T-cell (primary cell): Measurements from ENCODE around the gene TEX50. TPM values are rescaled to one million over a fixed set of nuclear protein-coding genes. Genes with fewer than 3 reads are reported as not detected.
"Not testable (repeated sequence)": the region's sequence is repeated elsewhere in the genome, so short reads cannot be mapped to it uniquely, and the experiment has no call there.

Experiments
- ATAC-seq, 4 experiments: fragments of 200-7000 bp in 3 of 4; fragments of 150-1000 bp in 1 of 4; cut with Tn5 transposase; replicated peaks in 1 of 4; 1 replicate in 3 of 4; 2 replicates in 1 of 4; pipeline ENCODE4 v1.10.0; 2021; ENCODE audit warnings: moderate library complexity in 3 of 4, mild to moderate bottlenecking in 2 of 4, moderate number of reproducible peaks in 1 of 4
- CTCF ChIA-PET, 2 donors: fragments of 300-600 bp; sonication (Branson Sonifier 250); formaldehyde crosslinking; loops; one replicate each; lab custom pipeline; 2022; ENCODE audit warnings: antibody characterized with exemption in 2 of 2; lab: Charles Lee
- POLR2A ChIA-PET, 2 donors: fragments of 300-600 bp; sonication (Branson Sonifier 250); formaldehyde crosslinking; loops; one replicate each; lab custom pipeline; 2022; ENCODE audit warnings: antibody characterized with exemption in 2 of 2; lab: Charles Lee
- DNase-seq, 35 experiments: peaks; one replicate each; pipeline versions ENCODE4 v3.0.0 to v3.0.0-alpha.2; 2013 to 2023
- H3K27ac ChIP-seq: one replicate; pipeline ENCODE4 v1.5.1; 2013; ENCODE audit warnings: low read length
- H3K27me3 ChIP-seq, 2 experiments: replicated peaks in 1 of 2; 1 replicate in 1 of 2; 2 replicates in 1 of 2; pipeline versions ENCODE4 v1.6.1 to v1.7.0; 2013; ENCODE audit warnings: low read length in 1 of 2, mixed read lengths in 1 of 2; ENCODE audit not compliant: control insufficient read depth in 2 of 2, insufficient read depth in 2 of 2; ENCODE audit errors: extremely low read depth in 1 of 2
- H3K36me3 ChIP-seq, 2 donors: 1 replicate in 1 of 2; 2 replicates in 1 of 2; pipeline versions ENCODE4 v1.6.1 to v1.7.0; 2013; ENCODE audit warnings: low read length in 1 of 2; ENCODE audit not compliant: control insufficient read depth in 2 of 2, insufficient read depth in 1 of 2; ENCODE audit errors: extremely low read depth in 1 of 2
- H3K4me1 ChIP-seq, 2 experiments: 1 replicate in 1 of 2; 2 replicates in 1 of 2; pipeline versions ENCODE4 v1.6.1 to v1.7.0; 2013; ENCODE audit warnings: low read length in 2 of 2, mixed read lengths in 1 of 2; ENCODE audit not compliant: insufficient read depth in 2 of 2, control insufficient read depth in 1 of 2; ENCODE audit errors: extremely low read depth in 1 of 2
- H3K4me3 ChIP-seq, 2 donors: 1 replicate in 1 of 2; 2 replicates in 1 of 2; pipeline versions ENCODE4 v1.5.1 to v1.7.0; 2013; ENCODE audit warnings: mild to moderate bottlenecking in 2 of 2, low read length in 1 of 2, moderate library complexity in 1 of 2; ENCODE audit not compliant: control insufficient read depth in 1 of 2; ENCODE audit errors: extremely low read depth in 1 of 2
- H3K9me3 ChIP-seq: 2 replicates; pipeline ENCODE4 v1.7.0; 2013
- H3K27ac Mint-ChIP-seq, 2 donors: one replicate each; pipeline ENCODE4 v1.8.0; 2020 to 2021; ENCODE audit warnings: mild to moderate bottlenecking in 2 of 2, mixed read lengths in 2 of 2
- H3K27me3 Mint-ChIP-seq, 2 donors: one replicate each; pipeline ENCODE4 v1.8.0; 2021 to 2022; ENCODE audit warnings: mixed read lengths in 2 of 2
- H3K36me3 Mint-ChIP-seq: one replicate; pipeline ENCODE4 v1.8.0; 2021; ENCODE audit warnings: mixed read lengths
- H3K4me1 Mint-ChIP-seq, 3 donors: one replicate each; pipeline ENCODE4 v1.8.0; 2020 to 2022; ENCODE audit warnings: mixed read lengths in 3 of 3, mild to moderate bottlenecking in 1 of 3
- H3K4me3 Mint-ChIP-seq, 3 donors: one replicate each; pipeline ENCODE4 v1.8.0; 2020 to 2022; ENCODE audit warnings: mild to moderate bottlenecking in 3 of 3, mixed read lengths in 3 of 3, moderate library complexity in 3 of 3
- H3K9me3 Mint-ChIP-seq, 3 donors: one replicate each; pipeline ENCODE4 v1.8.0; 2020 to 2022; ENCODE audit warnings: mixed read lengths in 3 of 3
- WGBS: methylation state at CpG from one replicate; pipeline ENCODE4 v1.1.5; 2013; ENCODE audit warnings: missing lambda C conversion rate; ENCODE audit not compliant: insufficient coverage; 5-methylcytosine and 5-hydroxymethylcytosine counted together
- total RNA-seq, 35 experiments: library from RNA in 6 of 35; stranded (reverse) in 6 of 35; fragments of 120-200 nt in 1 of 35; gene quantifications; one replicate each; pipeline versions ENCODE4 v1.2.1 to v1.2.4 and lab custom pipeline; 2013 to 2026

Gene TEX50
- total RNA-seq, 5 donors from 2014 or later (not counting 1 experiment from before 2014, with no cell fraction given): not detected

DNA sequence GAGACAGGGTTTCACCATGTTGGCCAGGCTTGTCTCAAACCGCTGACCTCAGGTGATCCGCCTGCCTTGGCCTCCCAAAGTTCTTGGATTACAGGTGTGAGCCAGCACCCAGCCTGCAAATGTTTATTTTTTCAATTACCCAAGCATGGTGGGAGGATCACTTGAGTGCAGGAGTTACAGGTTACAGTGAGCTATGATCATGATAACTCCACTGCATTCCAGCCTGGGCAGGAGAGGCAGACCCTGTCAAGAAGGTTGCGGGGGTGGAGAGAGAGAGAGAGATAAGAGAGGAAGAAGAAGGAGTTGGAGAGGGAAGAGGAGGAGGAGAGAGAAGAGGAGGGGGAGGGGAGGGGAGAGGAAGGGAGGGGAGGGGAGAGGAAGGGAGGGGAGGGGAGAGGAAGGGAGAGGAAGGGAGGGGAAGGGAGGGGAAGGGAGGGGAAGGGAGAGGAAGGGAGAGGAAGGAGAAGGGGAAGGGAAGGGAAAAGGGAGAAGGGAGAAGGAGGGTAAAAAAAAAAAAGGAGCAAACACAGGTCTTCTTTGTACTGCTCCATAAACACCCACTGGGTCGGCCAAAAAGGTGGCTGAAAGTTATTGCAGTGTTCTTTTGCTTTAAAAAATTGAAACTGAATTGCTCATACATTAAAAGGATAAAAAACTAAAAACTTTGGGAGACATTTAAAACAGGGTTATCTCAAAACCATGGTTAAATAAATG is 26.5 kb upstream of the TEX50 start:
- Histone ChIP-seq H3K4me3 (no peak overlapping the region), H3K4me1 (no peaks in the 10 kb centered on the region), H3K27me3 (peaks cover 0 to 6% of the 10 kb centered on the region in 2 experiments), H3K36me3 (no peaks in the 10 kb centered on the region), H3K27ac (no peak overlapping the region), H3K9me3 (no peaks in the 10 kb centered on the region)
- H3K27me3 Mint-ChIP-seq: peaks cover 0 to 6% of the 10 kb centered on the region in 2 donors
- no peaks in the 10 kb centered on the region for H3K36me3 Mint-ChIP-seq
- WGBS: no CpG with 5 or more reads among the region's 4 CpGs
- DNase-seq (no peak), ATAC-seq (no peak)
- no peaks in the 10 kb centered on the region for H3K9me3 Mint-ChIP-seq
- ChIA-PET POLR2A (interaction anchor here (0.8 kb wide), 2 partner anchors 144 to 352 kb away, joined by 4 to 10 read pairs; no protein-coding TSS in a partner anchor), CTCF (no interaction called here)
- no peak overlapping the region for H3K27ac Mint-ChIP-seq
- no peak overlapping the region for H3K4me3 Mint-ChIP-seq
- H3K4me1 Mint-ChIP-seq: no peaks in the 10 kb centered on the region

DNA sequence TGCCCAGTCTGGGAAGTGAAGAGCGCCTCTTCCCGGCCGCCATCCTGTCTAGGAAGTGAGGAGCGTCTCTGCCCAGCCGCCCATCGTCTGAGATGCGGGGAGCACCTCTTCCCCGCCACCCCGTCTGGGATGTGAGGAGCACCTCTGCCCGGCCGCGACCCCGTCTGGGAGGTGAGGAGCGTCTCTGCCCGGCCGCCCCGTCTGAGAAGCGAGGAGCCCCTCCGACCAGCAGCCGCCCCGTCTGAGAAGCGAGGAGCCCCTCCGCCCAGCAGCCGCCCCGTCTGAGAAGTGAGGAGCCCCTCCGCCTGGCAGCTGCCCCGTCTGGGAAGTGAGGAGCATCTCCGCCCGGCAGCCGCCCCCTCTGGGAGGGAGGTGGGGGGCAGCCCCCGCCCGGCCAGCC is 22.1 kb upstream of the TEX50 start:
- POLR2A ChIA-PET, H3K4me1 ChIP-seq, H3K9me3 Mint-ChIP-seq, H3K27ac ChIP-seq, H3K36me3 Mint-ChIP-seq, H3K36me3 ChIP-seq, H3K27me3 Mint-ChIP-seq, H3K4me3 ChIP-seq, H3K27ac Mint-ChIP-seq, DNase-seq, H3K4me3 Mint-ChIP-seq, CTCF ChIA-PET, H3K9me3 ChIP-seq, H3K4me1 Mint-ChIP-seq, ATAC-seq: not testable (repeated sequence)
- peaks cover 0 to 19% of the 10 kb centered on the region in 2 experiments for H3K27me3 ChIP-seq
- 97% methylated on average over 15 of the region's 32 CpGs for WGBS

DNA sequence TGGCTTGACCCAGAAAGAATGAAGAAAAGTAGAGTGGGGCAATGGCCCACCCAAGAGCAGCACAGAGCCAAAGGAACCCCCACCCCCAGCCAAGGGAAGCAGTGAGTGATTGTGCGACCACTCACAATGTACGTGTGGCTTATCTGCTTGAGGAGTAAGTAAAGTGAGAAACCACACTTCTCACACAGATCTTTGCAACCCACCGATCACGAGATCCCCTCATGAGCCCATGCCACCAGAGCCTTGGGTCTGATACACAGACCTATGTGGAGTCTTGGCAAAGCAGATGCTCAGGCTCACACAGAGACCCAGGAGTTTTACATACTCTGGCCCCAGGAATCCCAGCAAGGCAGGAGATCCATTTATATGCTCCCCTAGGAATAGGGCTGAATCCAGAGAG is 18.3 kb upstream of the TEX50 start:
- Mint-ChIP-seq H3K9me3 (peaks cover 20 to 36% (median 23%) of the 10 kb centered on the region in 3 donors), H3K36me3 (peaks cover 9% of the 10 kb centered on the region), H3K4me1 (no peaks in the 10 kb centered on the region), H3K27me3 (peaks cover 14 to 18% of the 10 kb centered on the region in 2 donors), H3K4me3 (no peak overlapping the region), H3K27ac (no peak overlapping the region)
- H3K36me3 ChIP-seq: no peaks in the 10 kb centered on the region
- WGBS: 37% methylated on average over 2 of the region's 4 CpGs
- H3K4me3 ChIP-seq: no peak overlapping the region
- POLR2A ChIA-PET: no interaction called here
- H3K27ac ChIP-seq: no peak overlapping the region
- DNase-seq: peak in 1 of 35 experiments; percentile 7
- no peaks in the 10 kb centered on the region for H3K9me3 ChIP-seq
- H3K27me3 ChIP-seq: peaks cover 0 to 19% of the 10 kb centered on the region in 2 experiments
- ATAC-seq: no peak
- peaks cover 0 to 9% of the 10 kb centered on the region in 2 experiments for H3K4me1 ChIP-seq
- CTCF ChIA-PET: no interaction called here

DNA sequence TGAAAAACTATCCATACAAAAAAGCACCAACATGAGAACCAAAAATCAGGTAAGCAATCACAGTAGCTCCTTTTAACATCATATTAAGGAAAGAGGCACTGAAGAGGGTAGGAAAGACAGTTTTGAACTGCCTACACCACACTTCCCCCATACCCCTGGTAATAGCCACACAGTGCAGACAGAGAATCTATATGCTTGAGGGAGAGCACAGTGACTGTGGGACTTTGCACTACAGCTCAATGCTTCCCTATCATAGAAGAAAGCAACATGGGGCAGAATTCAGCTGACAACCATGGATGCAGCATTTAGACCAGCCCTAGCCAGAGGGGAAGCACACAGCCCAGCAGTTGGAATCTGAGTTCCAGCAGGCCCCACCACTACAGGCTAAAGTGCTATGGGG is 7.9 kb upstream of the TEX50 start:
- Mint-ChIP-seq H3K9me3 (peaks cover 0 to 6% (median 4%) of the 10 kb centered on the region in 3 donors), H3K36me3 (no peaks in the 10 kb centered on the region), H3K27ac (no peak overlapping the region), H3K4me3 (no peak overlapping the region), H3K27me3 (peaks cover 0 to 4% of the 10 kb centered on the region in 2 donors), H3K4me1 (no peaks in the 10 kb centered on the region)
- no peak overlapping the region for H3K4me3 ChIP-seq
- CTCF ChIA-PET: interaction anchor here in 1 of 2 donors (0.7 kb wide), 1 partner anchor 197 kb away, joined by 3 read pairs; no protein-coding TSS in a partner anchor
- DNase-seq: no peak
- POLR2A ChIA-PET: no interaction called here
- no peak overlapping the region for H3K27ac ChIP-seq
- no peaks in the 10 kb centered on the region for H3K4me1 ChIP-seq
- no peaks in the 10 kb centered on the region for H3K9me3 ChIP-seq
- no peaks in the 10 kb centered on the region for H3K36me3 ChIP-seq
- ATAC-seq: no peak
- peaks cover 0 to 7% of the 10 kb centered on the region in 2 experiments for H3K27me3 ChIP-seq

DNA sequence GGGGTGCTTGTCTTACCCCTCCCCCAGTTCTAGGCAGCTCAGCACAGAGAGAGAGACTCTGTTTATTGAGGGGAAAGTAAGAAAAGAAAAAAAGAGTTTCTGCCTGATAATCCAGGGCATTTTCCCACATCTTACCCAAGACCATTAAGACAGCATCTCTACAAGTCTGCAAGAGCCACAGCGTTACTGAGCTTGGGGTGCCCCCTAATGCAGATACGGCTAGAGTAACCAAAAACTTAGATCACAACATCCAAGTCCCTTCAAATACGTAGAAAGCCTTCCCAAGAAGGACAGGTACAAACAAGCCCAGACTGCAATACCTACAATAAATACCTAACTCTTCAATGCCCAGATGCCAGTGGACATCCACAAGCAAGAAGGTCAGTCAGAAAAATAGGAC is 6.2 kb upstream of the TEX50 start:
- no peak overlapping the region for H3K27ac Mint-ChIP-seq

DNA sequence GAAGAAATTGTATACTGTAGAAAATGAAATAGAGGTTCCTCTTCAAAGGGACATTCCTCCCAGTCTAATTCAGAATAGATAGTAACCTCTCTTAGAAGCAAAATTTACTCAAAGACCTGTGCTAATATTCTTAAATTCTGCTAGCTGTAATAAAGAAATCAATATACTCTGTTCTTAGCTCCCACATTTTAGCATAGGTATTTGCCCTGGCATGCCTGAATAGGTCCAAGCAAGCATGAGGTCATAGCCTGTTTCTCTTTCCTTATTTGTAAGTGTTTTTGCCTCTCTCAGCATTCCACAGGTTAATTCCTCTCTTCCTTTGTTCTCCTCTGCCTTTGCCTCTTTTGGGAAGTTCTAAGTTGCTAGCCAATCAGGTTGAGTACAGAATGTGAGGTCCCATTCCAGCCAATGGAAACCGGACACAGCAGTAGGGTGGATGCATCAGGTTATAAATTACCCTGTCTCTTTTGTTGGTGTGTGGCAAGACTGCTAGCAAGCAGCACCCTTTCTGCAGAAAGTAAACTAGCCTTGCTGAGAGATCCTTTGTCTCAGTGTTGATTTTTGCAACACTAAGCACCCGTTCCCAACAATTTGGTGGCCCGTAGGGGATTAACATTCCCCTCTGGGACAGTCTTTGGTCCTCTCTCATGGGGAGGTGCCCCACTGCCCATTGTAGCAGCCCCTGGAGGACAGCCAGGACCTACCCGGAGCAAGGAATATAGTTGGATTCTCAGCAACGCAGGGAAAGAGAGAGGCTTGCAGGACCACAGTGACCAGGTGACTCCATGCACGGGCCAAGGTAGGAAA is 2.3 kb downstream of the TEX50 start:
- H3K4me3 ChIP-seq, H3K36me3 Mint-ChIP-seq, POLR2A ChIA-PET, ATAC-seq, CTCF ChIA-PET, H3K9me3 Mint-ChIP-seq, H3K27me3 Mint-ChIP-seq, H3K4me3 Mint-ChIP-seq, H3K9me3 ChIP-seq, H3K27ac Mint-ChIP-seq, H3K4me1 ChIP-seq, H3K27ac ChIP-seq, H3K36me3 ChIP-seq, H3K4me1 Mint-ChIP-seq, DNase-seq, H3K27me3 ChIP-seq: not testable (repeated sequence)
- WGBS: 100% methylated on average over 4 of the region's 6 CpGs

More for the DNA sequence above, 6.2 kb upstream of the TEX50 start:
- Histone ChIP-seq H3K27ac (no peak overlapping the region), H3K4me3 (no peak overlapping the region), H3K36me3 (no peaks in the 10 kb centered on the region), H3K27me3 (peaks cover 0 to 7% of the 10 kb centered on the region in 2 experiments), H3K9me3 (no peaks in the 10 kb centered on the region), H3K4me1 (no peaks in the 10 kb centered on the region)
- Mint-ChIP-seq H3K27me3 (peaks cover 1 to 3% of the 10 kb centered on the region in 2 donors), H3K4me3 (no peak overlapping the region), H3K36me3 (no peaks in the 10 kb centered on the region), H3K4me1 (no peaks in the 10 kb centered on the region), H3K9me3 (no peaks in the 10 kb centered on the region)
- ATAC-seq: no peak
- CTCF ChIA-PET: no interaction called here
- 96% methylated on average over 3 of the region's 3 CpGs for WGBS
- POLR2A ChIA-PET: no interaction called here
- DNase-seq: peak in 1 of 35 experiments; percentile 22
